GM23248 (cell line): ENCODE measurements around the gene ACSF3.

ENCODE experiments used
- EZH2 ChIP-seq: fragments of 200-600 bp; sonication (generic); IDR thresholded peaks from 2 replicates; pipeline ENCODE4 v1.6.1; 2018; ENCODE audit warnings: antibody characterized with exemption, mild to moderate bottlenecking; ENCODE audit not compliant: insufficient read depth, poor library complexity, severe bottlenecking
- EZH2phosphoT487 ChIP-seq: fragments of 200-600 bp; sonication (generic); IDR thresholded peaks from 2 replicates; pipeline ENCODE4 v1.6.1; 2018; ENCODE audit warnings: antibody characterized with exemption, moderate library complexity, mild to moderate bottlenecking, low read depth; ENCODE audit not compliant: insufficient read depth

GRCh38 chr16:89120281-89120680, 26.6 kb downstream of the ACSF3 start:
- no peak for TF ChIP-seq EZH2
- TF ChIP-seq EZH2phosphoT487, result no peak
